IMR-90 (cell line): ENCODE measurements around the gene MALRD1. TPM values are rescaled to one million over a fixed set of nuclear protein-coding genes. Genes with fewer than 3 reads are reported as not detected.

Experiments
- ATAC-seq: fragments of 200-7000 bp; cut with Tn5 transposase; 2 replicates; pipeline ENCODE4 v1.9.1; 2020; ENCODE audit warnings: low read depth, mild to moderate bottlenecking, moderate library complexity
- BruUV-seq: library from RNA; stranded (reverse); fragments of 400-500 nt; replicated peaks from 2 replicates; lab custom pipeline; 2021; lab: Mats Ljungman, UMichigan
- CTCF ChIA-PET: fragments of 300-600 bp; formaldehyde crosslinking; extraction: SDS; loops from one replicate; lab custom pipeline; 2021; ENCODE audit warnings: antibody characterized with exemption; lab: Yijun Ruan, JAX
- POLR2A ChIA-PET: fragments of 300-600 bp; sonication (Branson Sonifier 250); formaldehyde crosslinking; loops from one replicate; lab custom pipeline; 2022; ENCODE audit warnings: antibody characterized with exemption; ENCODE audit not compliant: unreplicated experiment; lab: Charles Lee
- DNase-seq: peaks from one replicate; pipeline ENCODE4 v3.0.0; 2013
- H2AFZ ChIP-seq: replicated peaks from 2 replicates; pipeline ENCODE3; 2013; ENCODE audit warnings: low read length, mild to moderate bottlenecking; ENCODE audit not compliant: poor library complexity
- H2AK5ac ChIP-seq: 2 replicates; pipeline ENCODE4 v1.6.1; 2013; ENCODE audit warnings: low read depth, low read length, inconsistent platforms
- H2AK9ac ChIP-seq: replicated peaks from 2 replicates; pipeline ENCODE3; 2013; ENCODE audit warnings: mild to moderate bottlenecking, low read depth, low read length, moderate library complexity; ENCODE audit not compliant: poor library complexity
- H2BK120ac ChIP-seq: 2 replicates; pipeline ENCODE4 v1.6.1; 2013; ENCODE audit warnings: low read depth, low read length, inconsistent platforms
- H2BK15ac ChIP-seq: 3 replicates; pipeline ENCODE4 v1.6.1; 2013; ENCODE audit warnings: low read depth, low read length, inconsistent platforms
- H2BK20ac ChIP-seq: 2 replicates; pipeline ENCODE4 v1.6.1; 2013; ENCODE audit warnings: low read depth, mild to moderate bottlenecking, inconsistent platforms, low read length, moderate library complexity
- H2BK5ac ChIP-seq: 2 replicates; pipeline ENCODE4 v1.6.1; 2013; ENCODE audit warnings: mild to moderate bottlenecking, low read depth, low read length, inconsistent platforms; ENCODE audit not compliant: poor library complexity, severe bottlenecking
- H3K14ac ChIP-seq: replicated peaks from 2 replicates; pipeline ENCODE4 v1.6.1; 2013; ENCODE audit warnings: low read depth, low read length, inconsistent platforms
- H3K18ac ChIP-seq: 2 replicates; pipeline ENCODE4 v1.6.1; 2013; ENCODE audit warnings: low read depth, low read length, control low read depth
- H3K23ac ChIP-seq: 2 replicates; pipeline ENCODE4 v1.6.1; 2013; ENCODE audit warnings: low read depth, low read length, inconsistent platforms
- H3K27ac ChIP-seq: 2 replicates; pipeline ENCODE4 v1.5.1; 2013; ENCODE audit warnings: mild to moderate bottlenecking, control low read depth, low read length; ENCODE audit not compliant: insufficient read depth
- H3K27me3 ChIP-seq: 2 replicates; pipeline ENCODE4 v1.6.1; 2013; ENCODE audit warnings: low read length; ENCODE audit not compliant: control insufficient read depth, insufficient read depth
- H3K36me3 ChIP-seq: 2 replicates; pipeline ENCODE4 v1.6.1; 2013; ENCODE audit warnings: low read length, mixed read lengths; ENCODE audit not compliant: control insufficient read depth, insufficient read depth
- H3K4ac ChIP-seq: 2 replicates; pipeline ENCODE4 v1.6.1; 2013; ENCODE audit warnings: low read depth, low read length, inconsistent platforms
- H3K4me1 ChIP-seq: 2 replicates; pipeline ENCODE4 v1.6.1; 2013; ENCODE audit warnings: low read length, mixed read lengths; ENCODE audit not compliant: control insufficient read depth, insufficient read depth
- H3K4me2 ChIP-seq: 2 replicates; pipeline ENCODE4 v1.6.1; 2013; ENCODE audit warnings: low read depth, mild to moderate bottlenecking, control low read depth, low read length, moderate library complexity
- H3K4me3 ChIP-seq: 2 replicates; pipeline ENCODE4 v1.5.1; 2013; ENCODE audit warnings: low read depth, mild to moderate bottlenecking, control low read depth, low read length, moderate library complexity; ENCODE audit not compliant: insufficient read depth
- H3K56ac ChIP-seq: 2 replicates; pipeline ENCODE4 v1.6.1; 2013; ENCODE audit warnings: low read length, inconsistent platforms; ENCODE audit not compliant: insufficient read depth; ENCODE audit errors: extremely low read depth
- H3K79me1 ChIP-seq, 2 experiments: 2 replicates each; pipeline ENCODE4 v1.6.1; 2013; ENCODE audit warnings: low read length in 2 of 2, inconsistent platforms in 1 of 2, low read depth in 1 of 2
- H3K9ac ChIP-seq: 2 replicates; pipeline ENCODE4 v1.6.1; 2013; ENCODE audit warnings: low read depth, low read length, control low read depth
- H3K9me1 ChIP-seq: 2 replicates; pipeline ENCODE4 v1.6.1; 2013; ENCODE audit warnings: low read length, inconsistent platforms; ENCODE audit not compliant: insufficient read depth
- H3K9me3 ChIP-seq: 2 replicates; pipeline ENCODE4 v1.6.1; 2013; ENCODE audit warnings: low read length; ENCODE audit not compliant: control insufficient read depth, insufficient read depth
- H4K20me1 ChIP-seq: 2 replicates; pipeline ENCODE4 v1.6.1; 2013; ENCODE audit warnings: low read length, inconsistent platforms; ENCODE audit not compliant: insufficient read depth
- H4K5ac ChIP-seq: 2 replicates; pipeline ENCODE4 v1.6.1; 2013; ENCODE audit warnings: mild to moderate bottlenecking, low read depth, low read length, control low read depth
- H4K8ac ChIP-seq, 2 experiments: 2 replicates each; pipeline ENCODE4 v1.6.1; 2013; ENCODE audit warnings: low read depth in 2 of 2, low read length in 2 of 2, control low read depth in 1 of 2, inconsistent platforms in 1 of 2
- H4K91ac ChIP-seq: 2 replicates; pipeline ENCODE4 v1.6.1; 2013; ENCODE audit warnings: low read depth, low read length, inconsistent platforms; ENCODE audit not compliant: insufficient read depth
- CEBPB ChIP-seq: IDR thresholded peaks from 2 replicates; pipeline ENCODE4 v1.6.1; 2012; ENCODE audit warnings: low read depth, low read length, improper control_type of control experiment
- MAFK ChIP-seq: IDR thresholded peaks from 2 replicates; pipeline ENCODE4 v1.6.1; 2012; ENCODE audit warnings: low read depth, low read length, improper control_type of control experiment
- WGBS, 2 experiments: methylation state at CpG; one replicate each; pipeline versions ENCODE4 v1.1.5 to v1.1.7; 2013; ENCODE audit warnings: missing lambda C conversion rate in 2 of 2; ENCODE audit not compliant: insufficient read length in 1 of 2; ENCODE audit errors: extremely low coverage in 2 of 2; 5-methylcytosine and 5-hydroxymethylcytosine counted together
- dilution Hi-C: fragments of 300-500 bp; cut with HindIII; formaldehyde crosslinking; loops from one replicate; pipeline ENCODE4 v1.14.3; 2018; ENCODE audit warnings: low sequenced_read_pairs; ENCODE audit not compliant: unreplicated experiment
- in situ Hi-C: fragments of 300-500 bp; cut with MboI; formaldehyde crosslinking; loops from 3 replicates; pipeline ENCODE4 v1.14.3; 2019; ENCODE audit warnings: low sequenced_read_pairs, inconsistent platforms, mixed read lengths
- intact Hi-C: fragments of 100-400 bp; cut with micrococcal nuclease; formaldehyde crosslinking; loops from 2 replicates; pipeline ENCODE4 v1.10.0; 2022
- polyA plus RNA-seq, 3 experiments: library from polyadenylated mRNA; depleted of rRNA; stranded (reverse); fragments of >200 nt; gene quantifications; 2 replicates each; pipeline ENCODE4 v1.2.3, GENCODE V29; 2012; ENCODE audit warnings: low replicate concordance in 1 of 3
- total RNA-seq: library from RNA; depleted of rRNA; stranded (reverse); fragments of >200 nt; gene quantifications from 2 replicates; pipeline ENCODE4 v1.2.3, GENCODE V29; 2012

The MALRD1 gene
- total and polyA plus RNA-seq, 2 of the 4 experiments (the other 2 are of a cell fraction) = 0.34 to 1.1 TPM

- Histone ChIP-seq H2AFZ (no peak overlapping the region), H4K5ac (no peak overlapping the region), H2BK5ac (no peak overlapping the region), H2BK15ac (no peak overlapping the region), H3K4ac (no peak overlapping the region), H3K27me3 (no peaks in the 10 kb centered on the region), H3K4me3 (no peak overlapping the region), H3K27ac (no peak overlapping the region), H4K20me1 (no peaks in the 10 kb centered on the region), H3K4me2 (no peak overlapping the region), H3K9me1 (no peaks in the 10 kb centered on the region), H3K14ac (no peak overlapping the region), H3K36me3 (no peaks in the 10 kb centered on the region), H2AK5ac (no peak overlapping the region), H3K9ac (no peak overlapping the region), H4K8ac (no peak overlapping the region), H3K23ac (no peak overlapping the region), H3K18ac (no peak overlapping the region), H3K79me1 (no peaks in the 10 kb centered on the region), H4K91ac (no peak overlapping the region), H3K9me3 (no peaks in the 10 kb centered on the region), H3K56ac (no peak overlapping the region), H2BK20ac (no peak overlapping the region), H3K4me1 (no peaks in the 10 kb centered on the region), H2AK9ac (no peak overlapping the region), H2BK120ac (no peak overlapping the region)
- DNase-seq (no peak), ATAC-seq (no peak)
- ChIA-PET POLR2A (no interaction called here), CTCF (no interaction called here)
- no CpG with 5 or more reads among the region's 3 CpGs for WGBS, 2 experiments
- no TSS peak for BruUV-seq
- in situ Hi-C loops (no loop called here), intact Hi-C loops (no loop called here), dilution Hi-C loops (no loop called here)
- TF ChIP-seq CEBPB (no peak), MAFK (no peak)
Measured at GRCh38 chr10:19532411-19532810, 483.8 kb downstream of the MALRD1 start.
